Mesothelial cell of epicardium (in vitro differentiated cells): ENCODE results near the gene ELOVL4. TPM values are rescaled to one million over a fixed set of nuclear protein-coding genes. Genes with fewer than 3 reads are reported as not detected.

ENCODE experiments used
- DNase-seq, 2 experiments: peaks; one replicate each; pipeline ENCODE4 v3.0.0; 2021; ENCODE audit warnings: low spot score in 2 of 2; ENCODE audit not compliant: unreplicated experiment in 2 of 2
- H3K27ac Mint-ChIP-seq: 2 replicates; pipeline ENCODE4 v1.8.0; 2021; ENCODE audit warnings: mixed read lengths
- H3K27me3 Mint-ChIP-seq: 2 replicates; pipeline ENCODE4 v1.8.0; 2021; ENCODE audit warnings: low read depth, mixed read lengths
- H3K36me3 Mint-ChIP-seq: 2 replicates; pipeline ENCODE4 v1.8.0; 2021; ENCODE audit warnings: mixed read lengths
- H3K4me1 Mint-ChIP-seq: 2 replicates; pipeline ENCODE4 v1.8.0; 2021; ENCODE audit warnings: mixed read lengths
- H3K4me3 Mint-ChIP-seq: 2 replicates; pipeline ENCODE4 v1.8.0; 2021; ENCODE audit warnings: mild to moderate bottlenecking, moderate library complexity, mixed read lengths
- H3K9me3 Mint-ChIP-seq: 2 replicates; pipeline ENCODE4 v1.8.0; 2021; ENCODE audit warnings: mixed read lengths
- total RNA-seq: library from RNA; stranded (reverse); gene quantifications from 3 replicates; pipeline ENCODE4 v1.2.1, GENCODE V29; 2021
- TF ChIP-seq, protein P1 (sequence below): fragments of 200-600 bp; sonication (generic); IDR thresholded peaks from one replicate; pipeline ENCODE4 v1.5.0; 2021; ENCODE audit warnings: antibody characterized with exemption; ENCODE audit not compliant: unreplicated experiment

The ELOVL4 gene
- total RNA-seq, result 3.3 to 3.6 TPM (median 3.6 TPM) in 3 replicates

- Mint-ChIP-seq H3K4me3 (peak within 1 kb of the TSS; percentile 89), H3K9me3 (no peaks in the 10 kb centered on the region), H3K4me1 (peaks cover 13% of the 10 kb centered on the region), H3K36me3 (no peaks in the 10 kb centered on the region), H3K27me3 (peaks cover 14% of the 10 kb centered on the region), H3K27ac (peak within 1 kb of the TSS; percentile 74)
- DNase-seq, result peak; percentile 57 to 74
- TF ChIP-seq, protein P1, sequence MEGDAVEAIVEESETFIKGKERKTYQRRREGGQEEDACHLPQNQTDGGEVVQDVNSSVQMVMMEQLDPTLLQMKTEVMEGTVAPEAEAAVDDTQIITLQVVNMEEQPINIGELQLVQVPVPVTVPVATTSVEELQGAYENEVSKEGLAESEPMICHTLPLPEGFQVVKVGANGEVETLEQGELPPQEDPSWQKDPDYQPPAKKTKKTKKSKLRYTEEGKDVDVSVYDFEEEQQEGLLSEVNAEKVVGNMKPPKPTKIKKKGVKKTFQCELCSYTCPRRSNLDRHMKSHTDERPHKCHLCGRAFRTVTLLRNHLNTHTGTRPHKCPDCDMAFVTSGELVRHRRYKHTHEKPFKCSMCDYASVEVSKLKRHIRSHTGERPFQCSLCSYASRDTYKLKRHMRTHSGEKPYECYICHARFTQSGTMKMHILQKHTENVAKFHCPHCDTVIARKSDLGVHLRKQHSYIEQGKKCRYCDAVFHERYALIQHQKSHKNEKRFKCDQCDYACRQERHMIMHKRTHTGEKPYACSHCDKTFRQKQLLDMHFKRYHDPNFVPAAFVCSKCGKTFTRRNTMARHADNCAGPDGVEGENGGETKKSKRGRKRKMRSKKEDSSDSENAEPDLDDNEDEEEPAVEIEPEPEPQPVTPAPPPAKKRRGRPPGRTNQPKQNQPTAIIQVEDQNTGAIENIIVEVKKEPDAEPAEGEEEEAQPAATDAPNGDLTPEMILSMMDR, result no peak
Measured at GRCh38 chr6:79947191-79948186, at the start of gene ELOVL4. Gene ELOVL4 (minus strand): TSS chr6:79947553. CDS start chr6:79947279, 274 bp downstream.

- H3K36me3 Mint-ChIP-seq, result no peaks in the 10 kb centered on the region
- peaks cover 11% of the 10 kb centered on the region for H3K9me3 Mint-ChIP-seq
- no peak overlapping the region for H3K27ac Mint-ChIP-seq
- TF ChIP-seq, protein P1, result no peak
- H3K4me3 Mint-ChIP-seq, result no peak overlapping the region
- no peak for DNase-seq
- peaks cover 2% of the 10 kb centered on the region for H3K27me3 Mint-ChIP-seq
- H3K4me1 Mint-ChIP-seq, result no peaks in the 10 kb centered on the region
Measured at GRCh38 chr6:79993911-79994309, 46.6 kb upstream of the ELOVL4 start.

GRCh38 chr6:79993012-79993910 lies 45.9 kb upstream of the ELOVL4 start:
- H3K4me3 Mint-ChIP-seq, result no peak overlapping the region
- H3K27ac Mint-ChIP-seq, result no peak overlapping the region
- TF ChIP-seq, protein P1, result no peak
- no peaks in the 10 kb centered on the region for H3K36me3 Mint-ChIP-seq
- H3K27me3 Mint-ChIP-seq, result peaks cover 2% of the 10 kb centered on the region
- peaks cover 9% of the 10 kb centered on the region for H3K9me3 Mint-ChIP-seq
- H3K4me1 Mint-ChIP-seq, result no peaks in the 10 kb centered on the region
- no peak for DNase-seq

DNA sequence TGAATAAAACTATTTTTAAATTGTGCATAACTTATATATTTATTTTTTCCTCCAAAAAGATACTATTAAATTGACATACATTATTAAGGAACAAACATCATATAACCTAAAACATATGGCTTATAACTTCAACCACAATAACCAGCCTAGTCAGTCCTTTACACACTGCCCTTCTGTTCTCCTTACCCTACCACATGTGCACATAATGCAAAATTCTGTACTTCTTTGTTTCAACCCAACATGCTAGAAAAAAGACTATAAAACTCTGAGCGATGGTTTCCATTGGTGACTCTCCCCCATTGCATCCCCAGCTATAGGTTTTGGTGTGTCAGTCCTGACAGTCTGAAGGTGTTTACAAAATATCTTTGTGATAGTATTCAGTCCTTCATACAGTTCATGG lies 42.3 kb upstream of the ELOVL4 start:
- TF ChIP-seq, protein P1, result no peak

DNA sequence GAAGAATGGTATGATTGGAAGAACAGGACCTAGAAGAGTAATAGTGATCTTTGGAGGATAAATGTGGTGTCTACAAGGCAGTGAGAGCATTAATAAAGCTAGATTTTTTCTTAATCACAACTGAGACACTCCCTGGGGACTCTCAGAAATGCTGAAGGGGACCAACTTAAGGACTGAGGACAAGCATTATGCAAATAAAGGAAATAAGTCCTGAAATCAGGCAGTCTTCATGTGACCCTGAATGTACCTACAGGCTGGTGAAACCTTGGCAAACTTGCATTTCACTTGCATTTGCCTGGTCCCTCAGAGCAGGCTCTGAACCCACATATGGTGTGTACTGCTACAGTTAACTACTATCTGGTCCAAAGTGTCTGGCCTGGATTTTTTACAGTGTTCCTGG lies 37.8 kb upstream of the ELOVL4 start:
- TF ChIP-seq, protein P1, result no peak
- H3K9me3 Mint-ChIP-seq, result no peaks in the 10 kb centered on the region
- H3K27ac Mint-ChIP-seq, result no peak overlapping the region
- DNase-seq, result no peak
- no peaks in the 10 kb centered on the region for H3K4me1 Mint-ChIP-seq
- H3K36me3 Mint-ChIP-seq, result no peaks in the 10 kb centered on the region
- H3K4me3 Mint-ChIP-seq, result no peak overlapping the region
- peaks cover 3% of the 10 kb centered on the region for H3K27me3 Mint-ChIP-seq

More for the DNA sequence above, 42.3 kb upstream of the ELOVL4 start:
- Mint-ChIP-seq H3K36me3 (no peaks in the 10 kb centered on the region), H3K27me3 (no peaks in the 10 kb centered on the region), H3K9me3 (peaks cover 3% of the 10 kb centered on the region), H3K4me3 (no peak overlapping the region), H3K4me1 (no peaks in the 10 kb centered on the region), H3K27ac (no peak overlapping the region)
- DNase-seq, result no peak
